NCI-H1105 (cell line): ENCODE results near the gene PPP6R2.
A peak's percentile ranks its signal among the peaks of the same experiment; 100 is the strongest.
"Not testable (repeated sequence)": the region's sequence is repeated elsewhere in the genome, so short reads cannot be mapped to it uniquely, and the experiment has no call there.

Experiments used
- DNase-seq: peaks from one replicate; lab custom pipeline; 2025; lab: John Stamatoyannopoulos, UW

PPP6R2 gene

GRCh38 chr22:50317674-50318073 is 25.5 kb upstream of the PPP6R2 start:
- DNase-seq, result no peak

GRCh38 chr22:50318356-50318697 is 24.8 kb upstream of the PPP6R2 start:
- DNase-seq, result no peak

GRCh38 chr22:50318698-50319411 is 24.3 kb upstream of the PPP6R2 start:
- DNase-seq, result no peak

- DNase-seq, result no peak
Observed at GRCh38 chr22:50319503-50319951, 23.6 kb upstream of the PPP6R2 start.

- no peak for DNase-seq
Observed at GRCh38 chr22:50320116-50320515, 23.0 kb upstream of the PPP6R2 start.

- DNase-seq, result no peak
Observed at GRCh38 chr22:50320671-50321325, 22.3 kb upstream of the PPP6R2 start.

- not testable (repeated sequence) for DNase-seq
Observed at GRCh38 chr22:50322382-50323104, 20.6 kb upstream of the PPP6R2 start.

- no peak for DNase-seq
Observed at GRCh38 chr22:50323900-50324299, 19.2 kb upstream of the PPP6R2 start.

GRCh38 chr22:50325444-50326224 is 17.5 kb upstream of the PPP6R2 start:
- no peak for DNase-seq

GRCh38 chr22:50326225-50326955 is 16.7 kb upstream of the PPP6R2 start:
- no peak for DNase-seq

- DNase-seq, result peak; percentile 71
Observed at GRCh38 chr22:50326956-50327710, 16.0 kb upstream of the PPP6R2 start, which contains the start of gene DENND6B. DENND6B (minus strand) TSS chr22:50327012; CDS start chr22:50326988, 24 bp downstream.

- no peak for DNase-seq
Observed at GRCh38 chr22:50327711-50328019, 15.5 kb upstream of the PPP6R2 start.

GRCh38 chr22:50329236-50329635 is 13.9 kb upstream of the PPP6R2 start:
- DNase-seq, result no peak

- DNase-seq, result not testable (repeated sequence)
Observed at GRCh38 chr22:50334433-50334832, 8.7 kb upstream of the PPP6R2 start.

- no peak for DNase-seq
Observed at GRCh38 chr22:50337262-50338041, 5.7 kb upstream of the PPP6R2 start.

GRCh38 chr22:50338042-50338573 is 5.0 kb upstream of the PPP6R2 start:
- DNase-seq, result no peak

GRCh38 chr22:50338860-50339462 is 4.2 kb upstream of the PPP6R2 start:
- DNase-seq, result no peak

- no peak for DNase-seq
Observed at GRCh38 chr22:50339945-50340879, 2.9 kb upstream of the PPP6R2 start.
